HG03064 (cell line): Measurements from ENCODE around the gene OR51E1.

ENCODE experiments used
- ATAC-seq: cut with Tn5 transposase; IDR thresholded peaks from one replicate; pipeline ENCODE4 v1.9.1; 2021; ENCODE audit warnings: low read depth; ENCODE audit not compliant: unreplicated experiment

Gene OR51E1

GRCh38 chr11:4704790-4705334 lies 61.1 kb downstream of the OR51E1 start:
- no peak for ATAC-seq
